A673 (cell line): ENCODE results near the gene ZFYVE9.

Experiments used
- EZH2 ChIP-seq: fragments of 200-600 bp; sonication (generic); IDR thresholded peaks from 2 replicates; pipeline ENCODE4 v1.6.1; 2017; ENCODE audit warnings: borderline replicate concordance, low read depth, mild to moderate bottlenecking, mixed read lengths, antibody characterized with exemption, low read length; ENCODE audit not compliant: poor library complexity, severe bottlenecking
- TF ChIP-seq, protein P1 (sequence below): fragments of 300-800, 200-600 bp; sonication (generic); conservative IDR thresholded peaks from 2 replicates; pipeline ENCODE4 v1.5.1; 2017; ENCODE audit warnings: low read depth, mild to moderate bottlenecking, antibody characterized with exemption, low read length, moderate library complexity, mixed read lengths

DNA sequence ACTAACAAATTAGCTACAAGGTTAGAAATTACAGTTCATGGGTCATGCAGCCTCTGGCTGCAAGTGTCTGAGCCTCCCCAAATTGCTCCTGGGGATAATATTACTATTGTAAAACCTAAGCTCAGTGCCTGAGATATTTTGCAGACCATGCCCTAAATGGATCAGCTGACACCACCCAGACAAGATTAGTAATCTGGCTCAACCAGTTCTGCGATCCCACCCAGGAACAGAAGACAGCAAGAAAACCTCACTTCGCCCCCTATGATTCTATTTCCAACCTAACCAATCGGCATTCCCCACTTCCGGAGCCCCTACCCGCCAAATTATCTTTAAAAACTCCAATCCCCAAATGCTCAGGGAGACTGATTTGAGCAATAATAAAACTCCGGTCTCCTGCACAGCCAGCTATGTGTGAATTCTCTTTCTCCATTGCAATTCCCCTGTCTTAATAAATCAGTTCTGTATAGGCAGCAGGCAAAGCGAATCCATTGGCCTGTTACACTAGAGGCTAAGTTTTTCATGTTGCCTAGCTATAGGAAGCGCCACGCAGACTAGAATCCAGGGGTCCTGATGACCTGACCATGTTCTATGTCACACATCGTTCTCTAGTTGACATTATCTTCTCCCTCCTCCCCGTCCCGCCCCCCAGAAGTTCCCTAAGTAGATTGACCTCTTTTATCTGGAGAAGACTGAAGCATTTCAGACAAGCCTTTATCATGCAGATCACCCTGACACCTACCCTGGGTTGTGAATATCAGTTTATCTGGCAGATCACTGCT, 22.4 kb upstream of the ZFYVE9 start:
- TF ChIP-seq, protein P1, sequence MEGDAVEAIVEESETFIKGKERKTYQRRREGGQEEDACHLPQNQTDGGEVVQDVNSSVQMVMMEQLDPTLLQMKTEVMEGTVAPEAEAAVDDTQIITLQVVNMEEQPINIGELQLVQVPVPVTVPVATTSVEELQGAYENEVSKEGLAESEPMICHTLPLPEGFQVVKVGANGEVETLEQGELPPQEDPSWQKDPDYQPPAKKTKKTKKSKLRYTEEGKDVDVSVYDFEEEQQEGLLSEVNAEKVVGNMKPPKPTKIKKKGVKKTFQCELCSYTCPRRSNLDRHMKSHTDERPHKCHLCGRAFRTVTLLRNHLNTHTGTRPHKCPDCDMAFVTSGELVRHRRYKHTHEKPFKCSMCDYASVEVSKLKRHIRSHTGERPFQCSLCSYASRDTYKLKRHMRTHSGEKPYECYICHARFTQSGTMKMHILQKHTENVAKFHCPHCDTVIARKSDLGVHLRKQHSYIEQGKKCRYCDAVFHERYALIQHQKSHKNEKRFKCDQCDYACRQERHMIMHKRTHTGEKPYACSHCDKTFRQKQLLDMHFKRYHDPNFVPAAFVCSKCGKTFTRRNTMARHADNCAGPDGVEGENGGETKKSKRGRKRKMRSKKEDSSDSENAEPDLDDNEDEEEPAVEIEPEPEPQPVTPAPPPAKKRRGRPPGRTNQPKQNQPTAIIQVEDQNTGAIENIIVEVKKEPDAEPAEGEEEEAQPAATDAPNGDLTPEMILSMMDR: no peak
- TF ChIP-seq EZH2: no peak
